Memory B cell (primary cell): ENCODE data around the gene CCDC85C.
A peak's percentile ranks its signal among the peaks of the same experiment; 100 is the strongest.

Experiments used
- ATAC-seq: fragments of 150-1000 bp; cut with Tn5 transposase; 2 replicates; pipeline ENCODE4 v1.10.0; 2021; ENCODE audit warnings: low read depth, mild to moderate bottlenecking, moderate library complexity
- DNase-seq, 2 donors: peaks; one replicate each; pipeline ENCODE4 v3.0.0; 2022; ENCODE audit warnings: low spot score in 2 of 2
- H3K27ac Mint-ChIP-seq: one replicate; pipeline ENCODE4 v1.8.0; 2022; ENCODE audit warnings: mild to moderate bottlenecking, moderate library complexity, mixed read lengths
- H3K27me3 Mint-ChIP-seq: one replicate; pipeline ENCODE4 v1.8.0; 2022; ENCODE audit warnings: mixed read lengths
- H3K36me3 Mint-ChIP-seq: one replicate; pipeline ENCODE4 v1.8.0; 2022; ENCODE audit warnings: mild to moderate bottlenecking, mixed read lengths
- H3K4me1 Mint-ChIP-seq: one replicate; pipeline ENCODE4 v1.8.0; 2022; ENCODE audit warnings: mixed read lengths
- H3K4me3 Mint-ChIP-seq: one replicate; pipeline ENCODE4 v1.8.0; 2022; ENCODE audit warnings: mild to moderate bottlenecking, moderate library complexity, mixed read lengths
- H3K9me3 Mint-ChIP-seq: one replicate; pipeline ENCODE4 v1.8.0; 2022; ENCODE audit warnings: mixed read lengths

The CCDC85C gene

DNA sequence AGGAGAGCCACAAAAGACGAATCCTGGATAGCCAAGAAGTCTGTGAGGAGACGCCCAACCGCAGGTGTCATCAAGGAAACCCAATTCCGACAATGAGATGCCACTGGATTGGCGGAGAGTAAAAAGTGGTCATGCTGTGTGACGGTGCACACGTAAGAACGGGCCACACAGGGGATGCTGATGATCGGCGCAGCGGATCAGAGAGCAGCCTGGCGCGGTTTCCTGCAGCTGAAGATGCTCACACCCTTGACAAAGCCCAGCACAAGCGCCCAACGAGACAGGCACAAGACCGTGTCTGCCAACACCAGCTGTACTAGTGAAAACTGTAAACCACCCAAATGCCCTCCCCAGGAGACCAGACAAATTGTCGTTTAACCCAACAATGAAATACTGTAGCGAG is 55.8 kb downstream of the CCDC85C start:
- ATAC-seq: no peak
- no peak overlapping the region for H3K27ac Mint-ChIP-seq

DNA sequence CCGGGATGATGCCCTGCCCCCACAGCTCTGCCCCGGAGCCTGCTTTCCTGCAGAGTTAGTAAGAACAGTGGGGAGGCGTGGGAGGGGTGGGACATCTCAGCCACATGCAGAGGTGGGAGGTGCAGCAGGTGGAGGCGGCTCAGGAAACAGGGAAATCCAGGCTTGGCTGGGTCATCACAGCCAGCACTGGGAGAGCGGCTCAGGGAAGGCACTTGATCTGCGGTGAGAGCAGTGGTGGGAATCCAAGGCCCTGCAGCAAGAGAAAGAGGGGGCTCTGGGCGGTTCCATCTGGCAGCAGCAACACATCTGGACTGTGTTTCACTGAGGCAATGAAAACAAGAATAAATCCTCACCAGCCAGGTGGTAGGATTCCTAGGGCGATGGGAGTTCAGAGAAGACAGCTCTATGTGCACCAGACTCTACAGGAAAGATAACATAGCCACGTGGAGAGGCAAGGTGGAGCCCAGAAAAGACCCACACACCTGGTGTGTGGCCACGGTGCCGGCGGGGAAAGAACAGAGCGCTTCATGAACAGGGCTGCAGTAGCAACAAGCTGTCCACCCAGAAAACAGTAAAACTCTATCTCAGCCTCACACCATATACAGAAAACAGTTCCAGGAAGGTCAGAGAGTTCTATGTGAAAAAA is 57.6 kb downstream of the CCDC85C start:
- peaks cover 8% of the 10 kb centered on the region for H3K4me1 Mint-ChIP-seq
- ATAC-seq (no peak), DNase-seq (no peak)
- H3K27ac Mint-ChIP-seq: no peak overlapping the region
- H3K36me3 Mint-ChIP-seq: no peaks in the 10 kb centered on the region
- peaks cover 7% of the 10 kb centered on the region for H3K27me3 Mint-ChIP-seq
- no peaks in the 10 kb centered on the region for H3K9me3 Mint-ChIP-seq
- no peak overlapping the region for H3K4me3 Mint-ChIP-seq

More for the DNA sequence above, 55.8 kb downstream of the CCDC85C start:
- H3K4me3 Mint-ChIP-seq: no peak overlapping the region
- H3K27me3 Mint-ChIP-seq: peaks cover 8% of the 10 kb centered on the region
- no peaks in the 10 kb centered on the region for H3K9me3 Mint-ChIP-seq
- no peaks in the 10 kb centered on the region for H3K36me3 Mint-ChIP-seq
- DNase-seq: no peak
- H3K4me1 Mint-ChIP-seq: peaks cover 6% of the 10 kb centered on the region

DNA sequence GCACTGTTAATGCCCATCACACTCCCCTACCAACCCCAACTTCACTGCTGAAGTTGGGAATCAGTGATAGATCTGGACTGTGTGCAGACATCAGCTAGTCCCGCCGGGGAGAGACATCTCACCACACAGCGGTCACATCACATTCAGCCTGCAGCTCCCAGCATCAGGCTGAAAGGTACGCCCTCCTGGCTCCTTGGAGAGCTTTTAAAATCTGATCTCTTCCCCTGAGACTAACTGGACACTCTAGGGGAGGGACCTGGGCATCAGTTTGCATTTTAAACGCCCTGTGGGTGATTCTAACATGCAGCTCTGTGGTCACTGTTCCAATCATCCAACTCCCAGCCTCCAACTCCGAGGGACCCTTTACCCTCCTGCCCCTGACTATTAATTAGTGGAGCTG is 58.4 kb downstream of the CCDC85C start:
- ATAC-seq (no peak), DNase-seq (no peak)
- Mint-ChIP-seq H3K27ac (no peak overlapping the region), H3K27me3 (peaks cover 7% of the 10 kb centered on the region), H3K9me3 (no peaks in the 10 kb centered on the region), H3K36me3 (no peaks in the 10 kb centered on the region), H3K4me3 (no peak overlapping the region), H3K4me1 (peaks cover 6% of the 10 kb centered on the region)

GRCh38 chr14:99544991-99545390 is 59.0 kb downstream of the CCDC85C start:
- no peak overlapping the region for H3K27ac Mint-ChIP-seq
- DNase-seq (no peak), ATAC-seq (no peak)
- no peaks in the 10 kb centered on the region for H3K36me3 Mint-ChIP-seq
- no peaks in the 10 kb centered on the region for H3K9me3 Mint-ChIP-seq
- H3K4me3 Mint-ChIP-seq: no peak overlapping the region
- peaks cover 7% of the 10 kb centered on the region for H3K27me3 Mint-ChIP-seq
- H3K4me1 Mint-ChIP-seq: peaks cover 4% of the 10 kb centered on the region

GRCh38 chr14:99543985-99544384 is 60.0 kb downstream of the CCDC85C start:
- H3K9me3 Mint-ChIP-seq: no peaks in the 10 kb centered on the region
- no peaks in the 10 kb centered on the region for H3K36me3 Mint-ChIP-seq
- no peak overlapping the region for H3K4me3 Mint-ChIP-seq
- DNase-seq: no peak
- H3K4me1 Mint-ChIP-seq: peaks cover 3% of the 10 kb centered on the region
- ATAC-seq: no peak
- peaks cover 7% of the 10 kb centered on the region for H3K27me3 Mint-ChIP-seq
- H3K27ac Mint-ChIP-seq: no peak overlapping the region

DNA sequence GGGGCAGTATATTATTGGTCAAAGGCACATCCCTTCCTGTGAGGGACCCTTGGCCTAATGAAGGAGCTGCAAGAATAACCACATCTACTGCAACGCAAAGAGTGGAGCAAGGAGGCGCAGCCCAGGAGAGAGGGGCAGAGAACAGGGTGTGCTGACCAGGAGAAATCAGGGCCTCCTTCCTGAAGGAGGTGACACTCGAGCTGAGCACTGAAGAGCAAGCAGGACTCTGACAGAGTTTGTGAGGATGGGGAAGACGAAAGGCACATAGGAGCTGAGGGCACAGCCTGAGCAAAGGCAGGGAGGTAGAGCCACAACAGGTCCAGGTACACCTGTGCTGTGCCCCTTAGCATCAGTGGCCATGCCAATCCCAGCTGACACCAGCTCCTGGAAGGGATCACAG is 60.6 kb downstream of the CCDC85C start:
- DNase-seq: no peak
- no peak overlapping the region for H3K4me3 Mint-ChIP-seq
- ATAC-seq: no peak
- peaks cover 11% of the 10 kb centered on the region for H3K27me3 Mint-ChIP-seq
- no peak overlapping the region for H3K27ac Mint-ChIP-seq
- H3K9me3 Mint-ChIP-seq: no peaks in the 10 kb centered on the region
- H3K4me1 Mint-ChIP-seq: peaks cover 3% of the 10 kb centered on the region
- no peaks in the 10 kb centered on the region for H3K36me3 Mint-ChIP-seq

- Mint-ChIP-seq H3K4me1 (peaks cover 3% of the 10 kb centered on the region), H3K27ac (no peak overlapping the region), H3K4me3 (no peak overlapping the region), H3K27me3 (peaks cover 12% of the 10 kb centered on the region), H3K36me3 (no peaks in the 10 kb centered on the region), H3K9me3 (no peaks in the 10 kb centered on the region)
- DNase-seq (no peak), ATAC-seq (no peak)
These were observed 61.4 kb downstream of the CCDC85C start for GRCh38 chr14:99542566-99542965.

DNA sequence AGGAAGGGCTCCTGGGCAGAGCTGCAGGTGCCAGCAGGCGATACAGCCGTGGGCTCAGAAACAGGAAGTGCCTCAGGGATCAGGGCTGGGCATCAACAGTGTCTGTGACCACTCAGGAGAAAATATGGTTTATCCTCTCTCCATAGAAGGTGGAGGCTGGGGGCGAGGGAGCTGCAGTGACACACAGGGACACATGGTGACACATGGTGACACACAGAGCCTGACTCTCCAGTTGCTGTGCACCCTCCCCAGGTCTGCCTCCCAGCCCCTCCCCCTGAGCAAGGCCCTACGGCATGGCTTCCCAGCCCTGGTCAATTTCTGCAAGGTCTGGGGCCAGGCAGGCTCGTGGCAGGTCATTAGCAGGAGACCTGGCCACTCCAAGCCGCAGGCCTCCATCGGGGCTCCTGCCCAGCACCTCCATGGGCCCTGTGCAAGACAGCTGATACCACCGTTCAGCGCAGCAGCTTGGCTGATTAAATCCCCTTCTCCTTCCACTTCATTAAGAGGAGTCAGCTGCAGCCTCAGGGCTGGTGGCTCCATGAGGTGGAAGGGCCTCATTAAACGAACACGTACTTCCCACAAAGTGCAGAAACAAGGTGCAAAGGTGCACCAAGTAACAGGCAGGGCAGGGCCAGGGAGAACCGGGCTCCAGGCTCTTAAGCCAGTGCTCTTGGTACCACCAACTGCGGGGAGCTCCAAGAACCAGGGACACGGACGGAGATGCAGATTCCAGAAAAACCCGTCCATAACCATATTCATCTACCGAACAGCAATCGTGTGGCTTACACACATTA is 62.1 kb downstream of the CCDC85C start:
- no peak overlapping the region for H3K27ac Mint-ChIP-seq
- H3K4me1 Mint-ChIP-seq: peaks cover 3% of the 10 kb centered on the region
- DNase-seq (no peak), ATAC-seq (no peak)
- peaks cover 14% of the 10 kb centered on the region for H3K27me3 Mint-ChIP-seq
- H3K9me3 Mint-ChIP-seq: no peaks in the 10 kb centered on the region
- no peaks in the 10 kb centered on the region for H3K36me3 Mint-ChIP-seq
- H3K4me3 Mint-ChIP-seq: no peak overlapping the region

GRCh38 chr14:99541211-99541610 is 62.8 kb downstream of the CCDC85C start:
- peak; percentile 41 for ATAC-seq
- peaks cover 17% of the 10 kb centered on the region for H3K27me3 Mint-ChIP-seq
- no peak overlapping the region for H3K27ac Mint-ChIP-seq
- H3K36me3 Mint-ChIP-seq: no peaks in the 10 kb centered on the region
- H3K4me1 Mint-ChIP-seq: peaks cover 3% of the 10 kb centered on the region
- DNase-seq: no peak
- H3K9me3 Mint-ChIP-seq: no peaks in the 10 kb centered on the region
- no peak overlapping the region for H3K4me3 Mint-ChIP-seq

DNA sequence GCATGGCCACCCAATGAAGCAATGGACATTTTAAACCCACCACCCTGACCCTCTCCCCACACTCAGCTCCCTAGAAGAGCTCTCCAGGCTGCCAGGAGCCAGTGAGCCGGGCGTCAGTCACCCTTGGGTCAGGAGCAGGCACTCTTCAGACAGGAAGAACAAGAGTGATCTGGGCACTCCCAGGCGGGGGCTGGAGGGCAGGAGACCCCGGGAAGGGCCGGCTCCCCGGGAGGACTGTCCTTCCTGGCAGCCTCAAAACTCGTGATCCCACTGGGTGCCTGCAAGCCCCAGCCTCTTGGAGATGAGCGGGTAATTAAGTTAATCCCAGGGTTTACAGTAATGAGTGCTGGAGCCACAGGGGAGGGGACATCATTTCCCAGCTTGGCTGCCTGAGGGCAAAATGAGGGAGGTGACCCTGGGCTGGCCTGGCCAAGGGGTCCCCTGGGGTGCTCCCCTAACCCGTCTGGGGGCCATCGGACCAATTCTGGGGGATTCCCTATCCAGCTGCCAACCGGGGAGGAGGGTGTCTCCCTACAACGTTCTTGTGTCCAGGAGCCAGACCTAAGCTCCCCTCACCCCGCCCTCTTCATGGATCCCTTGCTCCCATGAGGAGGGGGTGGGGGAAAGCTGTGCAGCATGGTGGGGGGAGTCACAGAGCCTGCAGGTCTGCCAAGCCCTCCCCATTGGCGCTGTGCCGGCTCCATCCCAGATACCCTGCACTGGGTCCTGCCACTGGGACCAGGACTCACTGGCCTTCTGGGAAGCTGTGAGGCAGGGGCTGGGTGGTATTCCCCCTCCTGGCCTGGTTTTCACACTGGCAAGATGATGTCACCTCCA is 63.6 kb downstream of the CCDC85C start:
- Mint-ChIP-seq H3K36me3 (no peaks in the 10 kb centered on the region), H3K9me3 (no peaks in the 10 kb centered on the region), H3K27me3 (peaks cover 16% of the 10 kb centered on the region), H3K4me1 (peaks cover 3% of the 10 kb centered on the region), H3K4me3 (no peak overlapping the region), H3K27ac (no peak overlapping the region)
- ATAC-seq: no peak
- DNase-seq: no peak

DNA sequence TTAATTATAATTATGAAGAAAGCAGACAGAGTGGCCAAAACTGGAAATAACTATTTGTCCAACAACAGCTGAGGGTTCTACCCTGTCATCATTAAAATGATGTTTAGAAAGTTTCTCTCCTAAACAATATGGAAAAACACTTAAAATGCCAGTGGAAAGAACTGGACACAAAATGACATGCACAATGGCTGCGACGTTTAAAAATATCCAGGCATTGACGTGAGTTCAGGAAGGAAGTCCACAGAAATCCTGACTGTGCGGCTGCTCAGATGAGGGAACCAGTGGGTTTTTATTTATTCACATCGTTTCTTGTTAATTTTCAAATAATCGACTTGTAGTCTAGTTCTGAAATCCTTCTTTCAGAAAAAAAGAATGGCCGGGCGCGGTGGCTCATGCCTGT is 64.5 kb downstream of the CCDC85C start:
- no peak overlapping the region for H3K4me3 Mint-ChIP-seq
- H3K27me3 Mint-ChIP-seq: peaks cover 16% of the 10 kb centered on the region
- H3K4me1 Mint-ChIP-seq: peaks cover 3% of the 10 kb centered on the region
- H3K9me3 Mint-ChIP-seq: no peaks in the 10 kb centered on the region
- DNase-seq (no peak), ATAC-seq (no peak)
- no peaks in the 10 kb centered on the region for H3K36me3 Mint-ChIP-seq
- no peak overlapping the region for H3K27ac Mint-ChIP-seq

- Mint-ChIP-seq H3K27me3 (peaks cover 16% of the 10 kb centered on the region), H3K4me3 (no peak overlapping the region), H3K36me3 (no peaks in the 10 kb centered on the region), H3K9me3 (no peaks in the 10 kb centered on the region), H3K4me1 (peaks cover 3% of the 10 kb centered on the region), H3K27ac (no peak overlapping the region)
- no peak for DNase-seq
- ATAC-seq: no peak
These were observed 65.3 kb downstream of the CCDC85C start for GRCh38 chr14:99538733-99539132.

- no peaks in the 10 kb centered on the region for H3K36me3 Mint-ChIP-seq
- ATAC-seq: no peak
- no peaks in the 10 kb centered on the region for H3K9me3 Mint-ChIP-seq
- H3K4me3 Mint-ChIP-seq: no peak overlapping the region
- no peak for DNase-seq
- peaks cover 16% of the 10 kb centered on the region for H3K27me3 Mint-ChIP-seq
- peaks cover 3% of the 10 kb centered on the region for H3K4me1 Mint-ChIP-seq
- H3K27ac Mint-ChIP-seq: no peak overlapping the region
These were observed 65.7 kb downstream of the CCDC85C start for GRCh38 chr14:99538275-99538674.

GRCh38 chr14:99537399-99537798 is 66.6 kb downstream of the CCDC85C start:
- Mint-ChIP-seq H3K9me3 (no peaks in the 10 kb centered on the region), H3K36me3 (no peaks in the 10 kb centered on the region), H3K4me1 (peaks cover 3% of the 10 kb centered on the region), H3K27me3 (peaks cover 16% of the 10 kb centered on the region), H3K4me3 (no peak overlapping the region), H3K27ac (no peak overlapping the region)
- no peak for ATAC-seq
- DNase-seq: no peak
